Liver (tissue), 3 donors: ENCODE measurements around the gene SGSH.

Experiments used
- EGR1 ChIP-seq, 2 donors: IDR thresholded peaks; 2 replicates each; pipeline ENCODE4 v1.6.1; 2016 to 2018; ENCODE audit warnings: antibody characterized with exemption in 2 of 2, low read depth in 2 of 2
- FOXA1 ChIP-seq: IDR thresholded peaks from 2 replicates; pipeline ENCODE4 v1.6.1; 2016; ENCODE audit warnings: antibody characterized with exemption
- JUND ChIP-seq, 2 donors: IDR thresholded peaks; 2 replicates each; pipeline ENCODE4 v1.6.1; 2016; ENCODE audit warnings: antibody characterized with exemption in 2 of 2
- MAX ChIP-seq: IDR thresholded peaks from 2 replicates; pipeline ENCODE4 v1.6.1; 2016; ENCODE audit warnings: antibody characterized with exemption
- NR2F2 ChIP-seq: IDR thresholded peaks from 2 replicates; pipeline ENCODE4 v1.6.1; 2016; ENCODE audit warnings: antibody characterized with exemption
- RAD21 ChIP-seq, 2 donors: IDR thresholded peaks; 2 replicates each; pipeline ENCODE4 v1.6.1; 2016; ENCODE audit warnings: antibody characterized with exemption in 2 of 2, mild to moderate bottlenecking in 2 of 2
- REST ChIP-seq: IDR thresholded peaks from 2 replicates; pipeline ENCODE4 v1.6.1; 2016; ENCODE audit warnings: antibody characterized with exemption, mild to moderate bottlenecking
- SP1 ChIP-seq: IDR thresholded peaks from 2 replicates; pipeline ENCODE4 v1.6.1; 2018; ENCODE audit warnings: antibody characterized with exemption, mild to moderate bottlenecking
- TAF1 ChIP-seq: conservative IDR thresholded peaks from 2 replicates; pipeline ENCODE4 v1.6.1; 2016; ENCODE audit warnings: antibody characterized with exemption, mild to moderate bottlenecking
- YY1 ChIP-seq: IDR thresholded peaks from 2 replicates; pipeline ENCODE4 v1.6.1; 2016; ENCODE audit warnings: antibody characterized with exemption, mild to moderate bottlenecking
- TF ChIP-seq, protein P1 (sequence below): fragments of 150-350 bp; IDR thresholded peaks from 2 replicates; pipeline ENCODE4 v1.5.1; 2017; ENCODE audit warnings: improper control_type of control experiment, low read depth, low read length; ENCODE audit not compliant: missing input control
- TF ChIP-seq, protein P2 (sequence below): IDR thresholded peaks from 2 replicates; pipeline ENCODE4 v1.6.1; 2016; ENCODE audit warnings: antibody characterized with exemption
- donor health status: healthy.
- donor health status: healthy.

DNA sequence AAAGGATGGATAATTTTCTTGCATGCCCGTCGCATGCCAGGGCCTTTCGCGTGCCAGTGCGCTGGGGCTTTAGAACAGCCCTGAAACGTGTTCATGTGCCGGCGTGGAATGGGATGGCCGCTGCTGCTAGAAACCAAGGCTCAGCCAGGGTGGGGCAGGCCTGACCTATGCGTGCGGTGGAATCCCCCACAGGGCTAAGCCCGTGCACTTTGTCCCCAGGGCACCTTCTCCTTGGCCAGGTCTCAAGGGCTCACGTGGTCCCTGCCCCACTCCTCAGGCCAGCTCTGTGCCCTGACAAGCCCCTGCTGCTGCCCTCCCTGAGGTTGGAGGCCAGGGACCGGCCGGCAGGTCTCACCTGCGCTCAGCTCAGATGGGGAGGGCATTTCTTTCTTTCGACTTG is 27.4 kb upstream of the SGSH start:
- TF ChIP-seq, protein P1, sequence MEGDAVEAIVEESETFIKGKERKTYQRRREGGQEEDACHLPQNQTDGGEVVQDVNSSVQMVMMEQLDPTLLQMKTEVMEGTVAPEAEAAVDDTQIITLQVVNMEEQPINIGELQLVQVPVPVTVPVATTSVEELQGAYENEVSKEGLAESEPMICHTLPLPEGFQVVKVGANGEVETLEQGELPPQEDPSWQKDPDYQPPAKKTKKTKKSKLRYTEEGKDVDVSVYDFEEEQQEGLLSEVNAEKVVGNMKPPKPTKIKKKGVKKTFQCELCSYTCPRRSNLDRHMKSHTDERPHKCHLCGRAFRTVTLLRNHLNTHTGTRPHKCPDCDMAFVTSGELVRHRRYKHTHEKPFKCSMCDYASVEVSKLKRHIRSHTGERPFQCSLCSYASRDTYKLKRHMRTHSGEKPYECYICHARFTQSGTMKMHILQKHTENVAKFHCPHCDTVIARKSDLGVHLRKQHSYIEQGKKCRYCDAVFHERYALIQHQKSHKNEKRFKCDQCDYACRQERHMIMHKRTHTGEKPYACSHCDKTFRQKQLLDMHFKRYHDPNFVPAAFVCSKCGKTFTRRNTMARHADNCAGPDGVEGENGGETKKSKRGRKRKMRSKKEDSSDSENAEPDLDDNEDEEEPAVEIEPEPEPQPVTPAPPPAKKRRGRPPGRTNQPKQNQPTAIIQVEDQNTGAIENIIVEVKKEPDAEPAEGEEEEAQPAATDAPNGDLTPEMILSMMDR: no peak
- no peak for TF ChIP-seq FOXA1
- TF ChIP-seq NR2F2: no peak
- TF ChIP-seq MAX: no peak
- TF ChIP-seq, protein P2, sequence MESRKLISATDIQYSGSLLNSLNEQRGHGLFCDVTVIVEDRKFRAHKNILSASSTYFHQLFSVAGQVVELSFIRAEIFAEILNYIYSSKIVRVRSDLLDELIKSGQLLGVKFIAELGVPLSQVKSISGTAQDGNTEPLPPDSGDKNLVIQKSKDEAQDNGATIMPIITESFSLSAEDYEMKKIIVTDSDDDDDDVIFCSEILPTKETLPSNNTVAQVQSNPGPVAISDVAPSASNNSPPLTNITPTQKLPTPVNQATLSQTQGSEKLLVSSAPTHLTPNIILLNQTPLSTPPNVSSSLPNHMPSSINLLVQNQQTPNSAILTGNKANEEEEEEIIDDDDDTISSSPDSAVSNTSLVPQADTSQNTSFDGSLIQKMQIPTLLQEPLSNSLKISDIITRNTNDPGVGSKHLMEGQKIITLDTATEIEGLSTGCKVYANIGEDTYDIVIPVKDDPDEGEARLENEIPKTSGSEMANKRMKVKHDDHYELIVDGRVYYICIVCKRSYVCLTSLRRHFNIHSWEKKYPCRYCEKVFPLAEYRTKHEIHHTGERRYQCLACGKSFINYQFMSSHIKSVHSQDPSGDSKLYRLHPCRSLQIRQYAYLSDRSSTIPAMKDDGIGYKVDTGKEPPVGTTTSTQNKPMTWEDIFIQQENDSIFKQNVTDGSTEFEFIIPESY: no peak
- no peak for TF ChIP-seq REST
- no peak for TF ChIP-seq TAF1
- no peak for TF ChIP-seq RAD21 (IDR thresholded peaks at IDR 0.05)
- TF ChIP-seq SP1: no peak
- no peak for TF ChIP-seq EGR1 (IDR thresholded peaks at IDR 0.05; ENCODE audit: low read depth in 2 of 2)
- no peak for TF ChIP-seq JUND (IDR thresholded peaks at IDR 0.05)
- no peak for TF ChIP-seq YY1
